Neural progenitor cell (in vitro differentiated cells): ENCODE measurements around the gene SDHAF2.

Experiments used
- CTCF ChIP-seq: fragments of 200-600 bp; sonication (generic); IDR thresholded peaks from 2 replicates; pipeline ENCODE4 v1.5.1; 2017; ENCODE audit warnings: antibody characterized with exemption, mild to moderate bottlenecking
- EZH2phosphoT487 ChIP-seq: fragments of 200-600 bp; sonication (generic); IDR thresholded peaks from 2 replicates; pipeline ENCODE4 v1.6.1; 2017; ENCODE audit warnings: antibody characterized with exemption

- no peak for TF ChIP-seq CTCF
- TF ChIP-seq EZH2phosphoT487: no peak
Measured at GRCh38 chr11:61437496-61437895, 7.6 kb downstream of the SDHAF2 start.
